ENCODE results near the gene PTPRM.

DNA sequence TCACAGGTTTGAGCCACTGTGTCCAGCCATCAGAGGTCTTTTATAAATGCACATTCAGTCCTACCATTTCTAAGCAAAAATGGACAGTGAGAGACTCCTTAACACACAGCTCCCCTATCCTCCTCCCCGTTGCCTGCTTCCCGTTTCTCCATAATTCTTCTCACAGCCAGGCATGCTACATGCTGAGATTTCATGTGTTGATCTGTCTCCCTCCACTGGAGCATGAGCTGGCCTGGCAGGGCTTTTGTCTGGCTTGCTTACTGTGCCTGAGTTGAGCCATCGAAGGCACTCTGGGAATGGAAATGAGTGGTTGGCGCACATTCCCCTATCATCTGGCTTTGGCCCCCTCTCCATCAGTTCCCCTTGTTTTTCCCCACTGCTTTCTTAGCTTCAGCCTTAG lies 413.5 kb downstream of the PTPRM start:
- TF ChIP-seq ELF1 (IDR thresholded peaks at IDR 0.05; ENCODE audit: borderline replicate concordance, low read depth) = no peak
- TF ChIP-seq, protein P1, sequence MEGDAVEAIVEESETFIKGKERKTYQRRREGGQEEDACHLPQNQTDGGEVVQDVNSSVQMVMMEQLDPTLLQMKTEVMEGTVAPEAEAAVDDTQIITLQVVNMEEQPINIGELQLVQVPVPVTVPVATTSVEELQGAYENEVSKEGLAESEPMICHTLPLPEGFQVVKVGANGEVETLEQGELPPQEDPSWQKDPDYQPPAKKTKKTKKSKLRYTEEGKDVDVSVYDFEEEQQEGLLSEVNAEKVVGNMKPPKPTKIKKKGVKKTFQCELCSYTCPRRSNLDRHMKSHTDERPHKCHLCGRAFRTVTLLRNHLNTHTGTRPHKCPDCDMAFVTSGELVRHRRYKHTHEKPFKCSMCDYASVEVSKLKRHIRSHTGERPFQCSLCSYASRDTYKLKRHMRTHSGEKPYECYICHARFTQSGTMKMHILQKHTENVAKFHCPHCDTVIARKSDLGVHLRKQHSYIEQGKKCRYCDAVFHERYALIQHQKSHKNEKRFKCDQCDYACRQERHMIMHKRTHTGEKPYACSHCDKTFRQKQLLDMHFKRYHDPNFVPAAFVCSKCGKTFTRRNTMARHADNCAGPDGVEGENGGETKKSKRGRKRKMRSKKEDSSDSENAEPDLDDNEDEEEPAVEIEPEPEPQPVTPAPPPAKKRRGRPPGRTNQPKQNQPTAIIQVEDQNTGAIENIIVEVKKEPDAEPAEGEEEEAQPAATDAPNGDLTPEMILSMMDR (IDR thresholded peaks at IDR 0.05 in 2 of 3, conservative IDR thresholded peaks at IDR 0.05 in 1 of 3; ENCODE audit: borderline replicate concordance in 1 of 3, insufficient read depth in 1 of 3, low read depth in 2 of 3, low read length in 2 of 3) = no peak
- TF ChIP-seq POLR2A (IDR thresholded peaks at IDR 0.05; ENCODE audit: borderline replicate concordance, extremely low read depth, insufficient read depth, insufficient read length) = no peak
- no peak for TF ChIP-seq EZH2 (IDR thresholded peaks at IDR 0.05)
- no peak for TF ChIP-seq SIN3A (IDR thresholded peaks at IDR 0.05; ENCODE audit: low read depth)
- TF ChIP-seq, protein P2, sequence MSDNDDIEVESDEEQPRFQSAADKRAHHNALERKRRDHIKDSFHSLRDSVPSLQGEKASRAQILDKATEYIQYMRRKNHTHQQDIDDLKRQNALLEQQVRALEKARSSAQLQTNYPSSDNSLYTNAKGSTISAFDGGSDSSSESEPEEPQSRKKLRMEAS (IDR thresholded peaks at IDR 0.05) = no peak
- no peak for TF ChIP-seq SP1 (IDR thresholded peaks at IDR 0.05; ENCODE audit: low read depth)
- no peak for TF ChIP-seq EZH2phosphoT487 (IDR thresholded peaks at IDR 0.05; ENCODE audit: borderline replicate concordance)
- TF ChIP-seq POLR2AphosphoS5 (IDR thresholded peaks at IDR 0.05; ENCODE audit: low read depth, low read length) = no peak
- no peak for TF ChIP-seq CEBPB (IDR thresholded peaks at IDR 0.05; ENCODE audit: low read depth)
- no peak for TF ChIP-seq ZNF274 (IDR thresholded peaks at IDR 0.05; ENCODE audit: low read depth, low read length)
- TF ChIP-seq, protein P3, sequence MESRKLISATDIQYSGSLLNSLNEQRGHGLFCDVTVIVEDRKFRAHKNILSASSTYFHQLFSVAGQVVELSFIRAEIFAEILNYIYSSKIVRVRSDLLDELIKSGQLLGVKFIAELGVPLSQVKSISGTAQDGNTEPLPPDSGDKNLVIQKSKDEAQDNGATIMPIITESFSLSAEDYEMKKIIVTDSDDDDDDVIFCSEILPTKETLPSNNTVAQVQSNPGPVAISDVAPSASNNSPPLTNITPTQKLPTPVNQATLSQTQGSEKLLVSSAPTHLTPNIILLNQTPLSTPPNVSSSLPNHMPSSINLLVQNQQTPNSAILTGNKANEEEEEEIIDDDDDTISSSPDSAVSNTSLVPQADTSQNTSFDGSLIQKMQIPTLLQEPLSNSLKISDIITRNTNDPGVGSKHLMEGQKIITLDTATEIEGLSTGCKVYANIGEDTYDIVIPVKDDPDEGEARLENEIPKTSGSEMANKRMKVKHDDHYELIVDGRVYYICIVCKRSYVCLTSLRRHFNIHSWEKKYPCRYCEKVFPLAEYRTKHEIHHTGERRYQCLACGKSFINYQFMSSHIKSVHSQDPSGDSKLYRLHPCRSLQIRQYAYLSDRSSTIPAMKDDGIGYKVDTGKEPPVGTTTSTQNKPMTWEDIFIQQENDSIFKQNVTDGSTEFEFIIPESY (IDR thresholded peaks at IDR 0.05; ENCODE audit: extremely low read depth, insufficient replicate concordance, low read length) = no peak
- no peak for TF ChIP-seq JUND (IDR thresholded peaks at IDR 0.05)
- no peak for TF ChIP-seq ZFX (IDR thresholded peaks at IDR 0.05)

Measured in HCT116 (cell line).